Panc1 (cell line): ENCODE results near the gene CEP170.

Experiments used
- CTCF ChIP-seq: fragments of 450-650 bp; IDR thresholded peaks from 2 replicates; pipeline ENCODE4 v1.5.1; 2017; ENCODE audit warnings: mild to moderate bottlenecking
- POLR2AphosphoS5 ChIP-seq: IDR thresholded peaks from 2 replicates; pipeline ENCODE4 v1.6.1; 2012; ENCODE audit warnings: mild to moderate bottlenecking, low read depth, low read length, moderate library complexity
- REST ChIP-seq, 2 experiments: IDR thresholded peaks; 2 replicates each; pipeline ENCODE4 v1.6.1; 2011 to 2012; ENCODE audit warnings: low read depth in 2 of 2, control low read depth in 1 of 2, low read length in 1 of 2, mild to moderate bottlenecking in 1 of 2, moderate library complexity in 1 of 2; ENCODE audit not compliant: insufficient read depth in 1 of 2
- SIN3A ChIP-seq: IDR thresholded peaks from 2 replicates; pipeline ENCODE4 v1.6.1; 2012; ENCODE audit warnings: low read depth, mild to moderate bottlenecking, low read length, moderate library complexity, borderline replicate concordance; ENCODE audit not compliant: insufficient read depth
- TCF7L2 ChIP-seq: IDR thresholded peaks from 2 replicates; pipeline ENCODE4 v1.6.1; 2011; ENCODE audit warnings: mild to moderate bottlenecking, low read depth, low read length, inconsistent platforms

- TF ChIP-seq REST (IDR thresholded peaks at IDR 0.05; ENCODE audit: insufficient read depth in 1 of 2, low read depth in 2 of 2, low read length in 1 of 2) (no peak), CTCF (no peak), POLR2AphosphoS5 (no peak), SIN3A (no peak), TCF7L2 (no peak)
These were observed 13.8 kb upstream of the CEP170 start for GRCh38 chr1:243268751-243269460.
